IPS-18c (cell line): ENCODE results near the gene TNFRSF14.

Source experiments
- H3K4me3 ChIP-seq: 2 replicates; pipeline ENCODE4 v1.7.0; 2013; ENCODE audit warnings: low read depth, mild to moderate bottlenecking, low read length, moderate library complexity; ENCODE audit not compliant: insufficient read depth
- H3K9me3 ChIP-seq: one replicate; pipeline ENCODE4 v1.6.1; 2013; ENCODE audit warnings: mild to moderate bottlenecking, low read length, moderate library complexity; ENCODE audit not compliant: control insufficient read depth, insufficient read depth

Gene TNFRSF14

DNA sequence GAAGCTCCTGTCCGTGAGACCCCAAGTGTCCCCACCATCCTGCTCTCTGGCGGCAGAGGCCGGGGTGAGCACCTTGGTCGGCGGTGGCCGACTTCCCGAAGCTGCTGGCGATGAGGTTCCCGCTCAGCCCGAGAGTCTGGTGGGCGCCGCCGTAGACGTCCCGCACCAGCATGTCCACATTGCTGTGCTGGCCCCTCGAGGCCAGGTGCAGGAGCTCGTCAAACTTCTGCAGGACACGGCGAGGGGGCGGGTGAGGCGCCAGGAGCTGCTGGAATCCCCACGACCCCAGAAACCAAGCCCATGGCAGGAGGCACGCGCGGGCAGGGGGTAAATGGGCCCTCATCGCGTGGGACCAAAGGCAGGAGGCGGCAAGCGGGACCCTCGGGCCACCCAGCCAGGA, 36.4 kb upstream of the TNFRSF14 start:
- no peaks in the 10 kb centered on the region for H3K9me3 ChIP-seq
- H3K4me3 ChIP-seq = no peak overlapping the region

DNA sequence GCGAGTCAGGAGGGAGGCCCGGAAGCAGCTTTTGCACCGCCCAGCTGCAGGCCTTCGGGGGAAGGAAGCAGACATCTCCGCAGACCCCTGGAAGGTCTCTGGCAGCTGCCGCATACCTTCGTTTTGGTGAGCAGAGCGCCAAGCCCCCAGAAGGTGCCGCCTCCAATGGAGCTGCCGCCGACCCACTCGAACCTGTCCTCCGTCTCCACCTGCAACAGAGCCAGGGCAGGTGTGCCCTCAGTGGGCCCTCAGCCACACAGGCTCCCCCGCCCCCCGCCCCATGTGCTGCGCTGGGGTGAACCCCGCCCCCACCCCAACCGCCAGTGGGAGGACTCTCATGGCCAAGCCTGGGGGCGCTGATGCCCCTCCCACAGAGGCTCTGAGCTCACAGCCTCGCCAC, 36.0 kb upstream of the TNFRSF14 start:
- Histone ChIP-seq H3K9me3 (no peaks in the 10 kb centered on the region), H3K4me3 (no peak overlapping the region)

DNA sequence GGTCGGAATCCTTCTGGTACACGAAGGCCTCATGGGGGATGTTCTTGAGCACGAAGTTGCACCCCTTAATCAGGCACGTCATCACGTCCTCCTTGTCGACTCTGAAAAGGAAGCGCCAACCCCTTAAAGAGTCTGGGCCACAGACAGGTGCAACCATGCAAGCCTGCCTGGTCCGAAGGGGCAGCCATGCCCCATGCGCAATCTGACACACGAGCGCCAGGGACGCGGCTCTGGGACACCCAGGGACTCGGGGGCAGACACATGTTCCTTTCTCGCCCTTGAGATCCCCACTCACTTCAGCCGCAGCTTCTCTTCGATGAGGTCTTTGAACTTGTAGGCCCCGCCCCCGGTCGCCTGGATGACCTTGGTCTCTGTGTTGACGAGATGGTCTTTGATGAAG, 35.4 kb upstream of the TNFRSF14 start:
- H3K9me3 ChIP-seq = no peaks in the 10 kb centered on the region
- no peak overlapping the region for H3K4me3 ChIP-seq

DNA sequence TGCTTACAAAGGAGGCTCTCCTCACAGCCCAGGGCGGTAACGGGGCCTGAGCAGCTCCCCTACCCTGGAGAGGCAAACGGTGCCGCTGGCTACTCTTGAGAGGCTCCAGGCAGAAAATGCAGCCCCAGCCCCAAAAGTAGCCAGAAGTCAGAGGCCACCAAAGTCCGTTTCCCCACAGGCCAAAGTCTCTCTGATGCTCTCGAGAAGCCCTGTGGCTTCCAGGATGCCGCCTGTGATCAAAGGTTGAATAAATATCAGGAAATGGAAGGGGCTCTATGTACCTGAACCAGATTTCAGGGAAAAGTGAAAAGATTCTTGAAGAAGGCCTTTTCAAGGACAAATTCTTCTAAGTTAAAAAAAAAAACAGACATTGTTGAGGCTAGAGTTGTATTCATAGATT, 33.9 kb upstream of the TNFRSF14 start:
- Histone ChIP-seq H3K9me3 (no peaks in the 10 kb centered on the region), H3K4me3 (no peak overlapping the region)

DNA sequence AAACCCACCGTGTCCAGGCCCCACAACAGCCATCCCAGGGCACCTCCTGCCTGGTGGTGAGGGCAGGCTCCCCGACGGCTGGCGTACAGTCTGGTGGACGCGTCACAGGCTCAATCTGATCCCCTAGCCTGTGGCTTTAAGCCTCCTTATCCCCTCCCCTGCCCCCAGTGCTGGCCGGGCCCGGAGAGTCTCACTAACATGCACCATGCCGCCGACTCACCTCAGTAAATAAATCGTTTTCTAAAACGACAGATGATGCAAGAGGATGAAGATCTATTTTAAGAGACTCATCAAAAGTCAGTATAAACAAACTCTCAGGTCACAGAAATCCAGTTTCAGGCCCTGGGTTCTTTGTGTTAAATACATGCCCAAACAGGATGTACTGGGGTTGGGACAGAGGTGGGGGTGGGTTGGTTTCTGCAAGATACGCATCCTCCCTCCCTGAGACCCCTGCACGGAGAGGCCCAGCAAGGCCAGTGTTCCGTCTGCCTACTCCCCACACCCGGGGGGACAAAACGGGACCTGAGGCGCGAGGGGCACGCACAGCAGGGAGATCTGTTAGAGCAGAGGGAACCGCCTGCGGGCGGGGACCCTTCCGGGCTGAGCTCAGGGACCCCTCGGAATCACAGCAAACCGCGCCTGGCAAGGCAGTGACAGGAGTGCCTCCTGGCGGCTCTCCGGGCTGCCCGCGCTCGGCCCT, 32.8 kb upstream of the TNFRSF14 start:
- Histone ChIP-seq H3K4me3 (no peak overlapping the region), H3K9me3 (no peaks in the 10 kb centered on the region)

DNA sequence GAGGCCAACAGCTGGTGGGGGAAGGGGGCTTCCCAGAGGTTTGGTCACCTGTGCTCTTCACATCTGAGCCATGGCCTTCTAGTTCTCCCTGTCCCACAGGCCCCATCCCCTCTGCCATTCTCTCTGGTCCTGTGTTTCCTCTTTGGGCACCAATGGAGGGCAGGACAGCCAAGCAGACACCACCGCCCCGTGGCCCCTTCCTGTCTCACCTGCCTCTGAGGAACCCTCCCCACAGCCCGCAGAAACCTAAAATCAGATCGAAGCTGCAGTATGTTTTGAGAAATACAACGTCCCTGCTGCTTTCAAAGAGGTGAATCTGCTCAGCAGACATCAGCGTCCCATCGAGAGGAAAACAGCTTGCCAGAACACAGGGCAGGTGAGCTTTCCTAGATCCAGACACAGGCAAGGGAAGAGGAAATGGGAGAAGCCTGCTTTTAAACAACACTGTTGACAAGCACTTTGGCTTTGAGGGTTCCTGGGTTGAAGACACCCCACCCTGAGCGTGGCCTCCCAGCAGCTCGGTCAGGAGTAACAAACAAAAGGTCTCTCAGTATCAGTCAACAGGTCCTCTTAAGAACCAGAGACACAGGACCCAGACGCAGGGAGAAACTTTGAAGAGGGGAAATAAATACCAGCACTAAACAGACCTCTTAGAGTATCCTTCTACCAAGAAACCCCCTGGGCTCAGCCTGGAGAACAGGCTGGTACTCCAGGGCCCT, 32.1 kb upstream of the TNFRSF14 start:
- Histone ChIP-seq H3K9me3 (no peaks in the 10 kb centered on the region), H3K4me3 (no peak overlapping the region)

DNA sequence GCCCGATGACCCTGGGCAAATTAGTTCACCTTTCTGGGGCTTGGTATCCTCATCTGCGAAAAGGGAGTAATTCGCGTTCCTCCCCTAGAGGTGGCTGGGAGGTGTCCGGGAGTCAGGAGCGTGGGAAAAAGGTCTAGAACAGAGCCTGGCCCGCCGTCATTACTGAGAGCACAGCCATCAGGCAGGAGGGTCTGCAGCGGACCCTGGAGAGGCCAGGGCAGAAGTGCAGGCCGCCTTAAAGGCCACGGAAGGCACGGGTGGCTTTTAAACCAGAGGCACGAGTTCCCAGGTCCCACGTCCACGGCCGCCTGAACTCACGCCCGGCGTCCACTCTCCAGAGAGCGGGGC, 30.6 kb upstream of the TNFRSF14 start:
- Histone ChIP-seq H3K4me3 (peak overlapping the region; percentile 87), H3K9me3 (no peaks in the 10 kb centered on the region)

DNA sequence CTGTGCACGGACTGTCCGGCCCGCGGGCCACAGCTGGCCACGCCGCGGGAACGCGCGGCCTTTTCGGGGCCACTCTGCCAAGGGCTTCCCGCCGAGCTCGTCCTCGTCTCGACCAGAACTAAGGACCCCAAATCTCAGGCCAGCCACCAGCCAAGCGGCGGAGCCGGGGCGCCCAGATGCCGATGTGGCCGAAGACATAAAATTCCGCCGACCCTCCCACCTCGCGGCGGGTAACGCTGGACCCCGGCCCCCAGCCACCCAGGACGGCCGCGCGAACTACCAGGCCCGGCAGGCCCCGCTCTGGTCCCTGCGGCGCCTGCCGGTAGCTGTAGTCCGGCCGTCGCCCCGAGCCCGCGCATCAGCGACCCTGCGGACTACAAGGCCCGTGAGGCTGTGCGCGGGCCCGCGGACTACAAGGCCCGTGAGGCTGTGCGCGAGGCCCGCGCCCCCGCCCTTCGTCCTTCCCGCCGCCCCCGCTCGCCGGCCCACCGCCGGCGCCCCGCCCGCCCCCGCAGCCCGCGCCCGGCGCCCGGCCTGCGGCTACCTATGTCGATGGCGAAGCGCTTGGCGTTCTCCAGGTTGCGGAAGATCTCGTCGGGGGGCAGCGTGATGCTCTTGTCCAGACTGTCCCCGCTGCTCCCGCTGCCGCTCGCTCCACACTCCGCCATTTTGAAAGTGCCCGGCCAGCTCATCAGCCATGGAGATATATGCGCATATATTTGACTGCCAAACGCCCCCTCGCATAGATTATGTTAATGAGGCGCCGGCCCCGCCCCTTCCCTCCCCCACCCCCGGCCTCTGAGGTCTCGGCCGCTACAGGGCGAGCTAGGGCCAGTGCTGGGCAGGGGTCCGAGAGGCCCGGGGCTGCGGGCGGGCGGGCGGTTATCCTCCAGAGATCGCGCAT, 30.0 kb upstream of the TNFRSF14 start, which contains the start of gene PANK4:
TSS of gene PANK4 (minus strand) at position 677 of the 904 bp plus-strand sequence. CDS start at position 668, 9 bp downstream.
- peak within 1 kb of the TSS; percentile 87 for H3K4me3 ChIP-seq

DNA sequence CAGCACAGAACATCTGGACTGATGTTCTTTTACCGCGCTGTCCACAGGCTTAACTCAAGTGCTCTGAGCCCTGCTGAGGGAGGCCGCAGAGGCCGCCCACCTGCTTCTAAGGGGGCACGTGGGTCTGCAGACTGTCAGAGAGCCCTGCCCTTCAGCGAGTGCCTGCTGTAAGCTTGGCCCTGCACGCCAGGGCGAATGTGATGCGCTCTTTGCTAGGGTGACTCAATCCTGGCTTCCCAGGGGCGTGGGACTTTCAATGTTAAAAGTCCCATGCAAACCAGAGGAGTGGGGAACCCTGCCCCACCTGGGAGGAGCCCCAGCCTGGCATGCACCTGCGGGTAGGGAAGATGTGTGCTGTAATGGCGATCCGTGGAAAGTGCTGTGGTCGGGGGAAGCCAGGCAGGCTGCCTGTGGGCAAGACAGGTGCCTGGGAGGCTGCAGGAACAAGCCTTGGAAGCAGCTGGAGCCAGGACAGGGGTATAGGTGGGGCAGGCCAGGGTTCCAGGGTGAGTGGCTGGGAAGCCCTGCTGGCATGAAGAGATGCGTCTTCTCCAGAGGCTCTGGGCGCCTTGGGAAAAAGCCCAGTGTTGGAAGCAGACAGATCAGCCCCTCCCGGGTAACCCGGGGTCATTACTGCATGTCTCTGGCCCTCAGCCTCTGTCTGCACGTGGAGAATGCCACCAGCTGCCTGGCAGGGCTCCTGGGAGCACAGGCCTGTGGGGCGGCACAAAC, 29.2 kb upstream of the TNFRSF14 start:
- Histone ChIP-seq H3K4me3 (no peak overlapping the region; the same call in 1 of the 2 replicates), H3K9me3 (no peaks in the 10 kb centered on the region)

More for the DNA sequence above, 30.0 kb upstream of the TNFRSF14 start, which contains the start of gene PANK4:
- no peaks in the 10 kb centered on the region for H3K9me3 ChIP-seq

DNA sequence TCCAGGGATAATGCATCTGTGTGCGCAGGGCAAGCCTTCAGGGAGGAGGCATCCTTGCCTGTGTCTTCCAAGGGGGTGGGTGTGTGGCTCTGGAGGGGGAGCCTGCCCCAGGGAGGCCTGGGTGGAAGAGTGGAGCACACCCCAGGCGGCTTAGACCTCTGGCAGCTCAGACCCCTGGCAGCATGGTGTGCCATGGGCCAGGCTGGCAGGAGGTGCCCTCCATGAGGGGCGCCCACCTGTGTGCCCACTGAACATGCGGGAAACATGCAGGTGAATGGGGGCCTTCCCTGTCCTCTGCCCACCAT, 28.7 kb upstream of the TNFRSF14 start:
- H3K4me3 ChIP-seq = no peak overlapping the region
- H3K9me3 ChIP-seq = no peaks in the 10 kb centered on the region

DNA sequence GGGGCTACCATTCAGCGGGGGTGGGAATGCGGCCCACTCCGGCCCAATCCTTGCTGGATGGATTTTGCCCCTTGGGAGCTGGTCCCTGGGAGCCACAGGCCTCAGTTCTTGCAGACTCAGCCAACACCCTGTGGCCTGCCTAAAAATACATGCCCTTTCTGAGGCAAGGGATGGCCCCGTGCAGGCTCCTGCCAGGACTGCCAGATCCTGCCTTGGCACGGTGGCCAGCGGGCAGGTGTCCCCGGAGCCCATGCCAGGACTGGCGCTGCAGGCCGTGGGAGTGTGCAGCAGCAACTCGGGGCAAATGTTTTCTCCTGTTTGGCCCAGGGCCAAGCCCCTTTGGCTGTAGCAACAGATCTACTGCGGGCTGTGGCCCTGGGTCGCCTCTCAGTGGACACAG, 28.2 kb upstream of the TNFRSF14 start:
- Histone ChIP-seq H3K9me3 (no peaks in the 10 kb centered on the region), H3K4me3 (no peak overlapping the region)

DNA sequence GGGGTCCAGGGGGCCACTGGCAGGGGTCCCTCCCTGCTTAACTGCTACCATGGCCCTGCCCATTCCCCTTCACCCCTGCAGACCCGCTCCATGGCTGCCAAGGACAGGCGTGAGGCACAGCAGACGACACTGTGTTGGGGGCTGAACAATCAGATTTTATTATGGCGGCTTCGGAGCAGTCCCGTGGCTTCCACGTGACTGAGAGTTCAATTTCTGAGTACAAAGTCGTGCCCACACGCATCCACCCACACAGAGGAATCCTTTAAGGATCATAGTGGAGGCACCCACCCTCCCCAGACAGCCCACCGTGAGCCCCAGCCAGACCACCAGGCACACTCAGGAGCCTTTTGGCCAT, 27.6 kb upstream of the TNFRSF14 start:
- H3K4me3 ChIP-seq = no peak overlapping the region
- H3K9me3 ChIP-seq = no peaks in the 10 kb centered on the region

DNA sequence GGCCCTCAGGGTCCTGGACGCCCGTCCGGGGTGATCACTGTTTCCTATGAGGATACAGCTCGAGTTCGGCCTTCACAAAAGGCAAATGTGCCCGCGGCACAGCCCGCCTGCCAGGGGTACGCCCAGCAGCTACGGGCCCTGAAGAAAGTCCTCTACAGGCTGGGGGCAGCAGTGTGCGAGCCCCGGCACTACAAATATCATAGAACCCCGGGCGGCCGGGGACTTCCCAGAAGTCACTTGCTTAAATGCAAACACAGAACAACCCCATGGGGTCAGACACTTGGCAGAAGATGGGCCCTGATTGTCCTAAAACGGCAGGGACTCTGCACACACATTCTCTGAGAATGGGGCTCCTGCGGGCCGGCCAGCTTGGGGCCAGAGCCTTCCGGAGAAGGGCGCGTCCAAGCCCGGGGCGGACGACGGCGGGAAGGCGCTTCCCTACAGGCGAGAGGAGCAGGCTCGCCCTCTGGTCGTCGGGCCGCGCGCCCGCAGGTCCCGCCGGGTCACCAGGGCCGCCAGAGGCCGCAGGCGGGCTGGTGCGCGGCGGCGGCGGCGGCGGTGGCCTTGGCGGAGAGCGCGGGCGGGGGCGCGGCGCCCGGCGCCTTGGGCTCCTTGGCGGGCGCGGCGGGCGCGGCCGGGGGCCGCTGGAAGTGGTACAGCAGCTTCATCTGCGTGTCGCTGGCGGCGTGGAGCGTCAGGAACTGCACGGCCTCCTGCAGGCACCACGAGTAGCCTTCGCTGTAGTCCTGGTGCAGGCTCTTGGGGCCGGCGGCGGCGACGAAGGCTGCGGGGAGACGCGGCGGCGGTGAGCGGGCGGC, 27.0 kb upstream of the TNFRSF14 start:
- Histone ChIP-seq H3K4me3 (peak overlapping the region; percentile 34), H3K9me3 (no peaks in the 10 kb centered on the region)

DNA sequence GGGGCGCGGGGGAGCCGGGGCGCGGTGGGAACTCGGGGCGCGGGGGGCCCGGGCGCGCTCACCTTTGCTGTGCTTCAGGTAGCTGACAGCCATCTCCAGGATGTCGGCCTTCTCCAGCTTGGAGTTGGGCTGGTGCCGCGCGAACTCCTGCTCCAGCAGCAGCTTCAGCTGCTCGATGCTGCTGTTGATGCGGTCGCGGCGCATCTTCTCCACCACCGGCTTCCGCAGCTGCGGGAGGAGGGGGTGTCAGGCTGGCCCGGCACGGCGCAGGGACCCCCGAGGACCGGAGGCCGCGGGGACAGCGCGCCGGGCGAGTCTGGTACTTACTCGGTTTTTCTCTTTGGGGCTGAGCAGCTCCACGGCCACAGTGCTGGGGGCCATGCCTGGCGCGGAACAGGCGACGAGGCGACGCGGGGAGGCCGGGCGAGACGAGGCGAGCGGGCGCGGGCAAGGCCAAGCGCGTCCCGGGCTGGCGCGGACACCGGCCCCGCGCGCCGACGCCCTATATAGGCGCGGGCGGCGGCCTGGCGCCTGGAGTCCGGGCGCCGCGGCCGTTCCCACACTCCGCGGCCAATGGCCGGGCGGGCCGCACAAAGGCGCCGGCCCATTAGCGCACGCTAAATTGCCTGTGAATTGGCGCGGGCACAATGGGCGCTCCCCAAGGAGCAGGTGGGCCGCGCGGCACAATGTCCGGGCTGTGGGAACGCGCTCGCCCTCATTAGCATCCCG, 26.2 kb upstream of the TNFRSF14 start, which contains the start of gene HES5:
TSS of gene HES5 (minus strand) at position 480 of the 729 bp plus-strand sequence. CDS start at position 381, 99 bp downstream.
- Histone ChIP-seq H3K9me3 (no peaks in the 10 kb centered on the region), H3K4me3 (peak within 1 kb of the TSS; percentile 34)

DNA sequence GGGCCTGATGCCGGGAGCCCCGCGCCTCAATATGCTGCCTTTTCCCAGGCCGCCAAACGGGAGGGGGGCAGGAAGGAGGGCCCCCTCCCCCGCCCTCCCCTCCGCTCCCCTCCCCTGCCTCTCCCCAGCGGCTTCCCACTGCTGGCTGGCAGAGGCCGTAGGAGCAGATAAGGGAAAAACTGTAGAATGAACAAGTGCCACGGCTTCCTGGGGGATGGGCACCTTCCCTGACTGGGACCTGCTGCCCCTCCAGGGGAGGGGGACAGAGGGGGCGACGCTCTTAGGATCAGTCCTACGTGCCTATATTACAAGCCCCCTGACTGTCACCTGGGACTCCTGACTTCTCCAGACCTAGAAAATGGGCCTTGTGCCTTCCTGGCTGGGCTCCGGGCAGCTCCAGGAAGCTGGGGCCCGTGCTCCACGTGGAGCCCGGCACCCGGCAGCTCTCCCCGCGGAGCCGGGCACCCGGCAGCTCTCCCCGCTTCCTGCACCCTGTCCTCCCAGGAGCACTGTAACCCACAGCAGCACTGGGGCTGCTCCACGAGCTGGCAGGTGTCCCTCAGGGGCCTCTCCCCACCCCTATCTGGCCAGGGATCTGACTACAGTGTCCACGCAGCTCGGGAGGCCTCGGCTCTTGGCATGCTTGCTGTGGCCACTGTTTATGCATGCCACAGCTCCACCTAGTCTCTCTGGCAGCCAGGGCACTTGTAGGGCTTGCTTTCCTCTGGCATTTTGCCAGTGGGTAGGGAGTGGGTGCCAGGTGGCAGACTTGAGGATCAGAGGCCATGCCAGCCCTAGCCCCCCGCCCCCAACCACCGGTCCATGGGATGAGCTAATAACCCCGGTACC, 25.4 kb upstream of the TNFRSF14 start:
- Histone ChIP-seq H3K4me3 (no peak overlapping the region), H3K9me3 (peaks cover 2% of the 10 kb centered on the region)
